CD4-positive, alpha-beta T cell treated with Interleukin-15 for 1 hour (primary cell): ENCODE results near the gene PPP1R7.

Experiments
- DNase-seq: peaks from one replicate; pipeline ENCODE4 v3.0.0-alpha.2; 2020

PPP1R7 gene

DNA sequence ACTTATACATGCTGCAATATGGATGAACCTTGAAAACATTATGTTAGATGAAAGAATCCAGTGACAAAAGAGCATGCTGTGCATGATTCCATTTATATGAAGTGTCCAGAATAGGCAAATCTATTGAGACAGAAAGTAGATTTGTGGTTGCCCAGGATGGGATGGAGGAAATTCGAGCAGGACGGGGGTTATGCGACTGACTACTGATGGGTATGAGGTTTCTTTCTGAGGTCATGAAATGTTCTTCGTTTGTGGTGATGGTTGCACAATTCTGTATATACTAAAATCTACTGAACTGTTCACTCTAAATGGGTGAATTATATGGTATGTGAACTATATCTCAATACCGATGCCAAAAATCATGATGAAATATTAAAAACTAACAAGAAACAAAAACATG, 29.3 kb upstream of the PPP1R7 start:
- no peak for DNase-seq

GRCh38 chr2:241122376-241123002, 27.8 kb upstream of the PPP1R7 start:
- DNase-seq: no peak

GRCh38 chr2:241123816-241124536, 26.3 kb upstream of the PPP1R7 start:
- DNase-seq: peak; percentile 25

- DNase-seq: no peak
Measured at GRCh38 chr2:241125626-241126025, 24.6 kb upstream of the PPP1R7 start.

DNA sequence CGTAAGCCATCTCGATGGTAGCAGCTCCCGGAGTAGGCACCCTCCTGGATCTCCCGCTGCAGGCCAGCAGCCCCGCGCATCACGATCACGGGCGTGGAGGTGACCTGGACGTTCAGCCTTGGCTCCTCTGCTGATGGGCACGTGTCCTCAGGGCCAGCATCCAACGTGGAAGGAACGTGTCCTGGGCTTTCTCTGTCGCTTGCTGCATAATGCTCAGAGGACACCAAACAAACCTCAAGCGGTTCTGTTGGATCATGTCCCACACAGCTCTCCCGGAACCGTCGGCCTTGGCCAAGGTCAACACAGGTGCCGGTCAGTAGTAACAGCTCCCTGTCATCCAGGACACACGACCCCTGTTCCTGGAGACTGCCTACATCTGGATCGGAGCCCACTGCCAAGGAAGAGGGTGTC, 24.1 kb upstream of the PPP1R7 start:
- no peak for DNase-seq

- DNase-seq: no peak
Measured at GRCh38 chr2:241126771-241127202, 23.5 kb upstream of the PPP1R7 start.

- DNase-seq: no peak
Measured at GRCh38 chr2:241128266-241128665, 22.0 kb upstream of the PPP1R7 start.

DNA sequence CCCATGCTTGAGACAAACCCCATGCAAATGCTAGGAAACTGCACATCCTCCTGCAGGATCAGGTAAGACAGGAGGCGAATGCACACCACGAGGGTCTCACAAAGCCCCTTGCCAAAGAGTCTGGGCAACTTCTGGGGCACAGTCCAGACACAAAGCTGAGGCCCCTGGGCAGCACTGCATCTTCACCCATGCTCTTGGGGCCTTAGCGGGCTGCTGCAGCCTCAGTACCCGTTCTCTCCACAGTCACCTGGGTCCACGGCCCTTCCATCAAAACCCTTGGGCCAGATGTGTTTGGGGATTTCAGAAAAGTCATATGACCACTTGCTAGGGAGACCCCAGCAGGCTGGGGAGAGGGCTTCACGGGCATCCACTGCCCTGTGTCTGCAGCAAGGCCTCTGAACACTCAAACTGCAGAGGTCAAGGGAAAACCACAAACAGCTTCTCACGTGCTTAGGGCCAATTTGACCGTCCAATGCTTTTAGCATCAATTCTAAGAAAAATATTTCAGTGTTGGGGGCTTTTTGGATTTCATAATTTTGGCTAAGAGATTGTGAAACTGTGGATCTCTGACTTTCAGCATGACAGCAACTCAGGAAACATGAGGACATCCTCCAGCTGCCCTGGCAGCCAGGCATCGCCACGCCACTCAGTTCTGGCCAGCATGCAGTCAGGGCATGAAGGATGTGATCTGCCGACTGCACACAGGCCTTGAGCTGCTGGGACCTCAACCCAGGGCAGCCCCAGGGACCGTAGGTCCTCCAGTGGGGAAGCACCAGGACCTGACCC, 21.0 kb upstream of the PPP1R7 start:
- DNase-seq: no peak

- DNase-seq: no peak
Measured at GRCh38 chr2:241130316-241130715, 20.0 kb upstream of the PPP1R7 start.

GRCh38 chr2:241131531-241131930, 18.7 kb upstream of the PPP1R7 start:
- DNase-seq: no peak

- no peak for DNase-seq
Measured at GRCh38 chr2:241132538-241133435, 17.5 kb upstream of the PPP1R7 start.

GRCh38 chr2:241133436-241133820, 16.8 kb upstream of the PPP1R7 start:
- no peak for DNase-seq

DNA sequence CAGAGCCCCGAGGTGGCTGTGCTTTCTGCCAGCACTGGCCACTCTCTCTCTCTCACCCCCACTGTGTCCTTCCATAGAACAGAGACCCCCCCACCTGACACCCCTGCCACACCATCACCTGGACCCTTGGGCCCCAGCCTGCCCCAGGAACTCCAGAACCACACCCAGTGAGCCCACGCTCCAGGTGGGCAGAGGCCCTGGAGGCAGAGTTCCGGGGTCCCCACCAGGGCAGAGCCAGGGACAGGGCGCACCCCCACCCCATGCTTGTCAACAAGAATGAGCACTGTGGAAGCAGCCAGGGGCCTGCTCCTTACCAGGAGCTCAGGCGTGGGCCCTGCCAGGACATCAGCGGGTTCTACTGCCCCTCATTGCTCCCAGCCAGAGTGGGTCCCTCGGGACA, 15.6 kb upstream of the PPP1R7 start:
- no peak for DNase-seq

DNA sequence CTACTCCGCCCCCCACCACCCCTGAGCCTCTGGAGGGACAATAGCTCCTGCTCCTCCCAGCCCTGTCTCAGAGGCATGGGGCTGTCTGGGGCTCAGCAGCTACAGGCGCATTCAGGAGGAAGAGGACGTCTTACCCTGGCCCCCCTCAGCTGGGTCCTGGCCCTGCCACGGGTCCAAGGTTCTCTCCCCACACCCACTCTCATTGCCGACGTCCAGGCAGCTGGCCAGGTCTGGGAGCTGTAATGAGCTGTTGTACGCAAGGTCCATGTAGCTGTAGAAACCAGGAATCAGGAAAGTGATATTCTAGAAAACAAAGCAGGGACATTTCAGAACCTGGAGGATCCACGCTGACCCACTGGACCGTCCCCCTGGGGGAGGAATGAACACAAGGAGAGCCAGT, 14.5 kb upstream of the PPP1R7 start:
- DNase-seq: no peak

GRCh38 chr2:241136191-241136590, 14.1 kb upstream of the PPP1R7 start:
- DNase-seq: no peak

DNA sequence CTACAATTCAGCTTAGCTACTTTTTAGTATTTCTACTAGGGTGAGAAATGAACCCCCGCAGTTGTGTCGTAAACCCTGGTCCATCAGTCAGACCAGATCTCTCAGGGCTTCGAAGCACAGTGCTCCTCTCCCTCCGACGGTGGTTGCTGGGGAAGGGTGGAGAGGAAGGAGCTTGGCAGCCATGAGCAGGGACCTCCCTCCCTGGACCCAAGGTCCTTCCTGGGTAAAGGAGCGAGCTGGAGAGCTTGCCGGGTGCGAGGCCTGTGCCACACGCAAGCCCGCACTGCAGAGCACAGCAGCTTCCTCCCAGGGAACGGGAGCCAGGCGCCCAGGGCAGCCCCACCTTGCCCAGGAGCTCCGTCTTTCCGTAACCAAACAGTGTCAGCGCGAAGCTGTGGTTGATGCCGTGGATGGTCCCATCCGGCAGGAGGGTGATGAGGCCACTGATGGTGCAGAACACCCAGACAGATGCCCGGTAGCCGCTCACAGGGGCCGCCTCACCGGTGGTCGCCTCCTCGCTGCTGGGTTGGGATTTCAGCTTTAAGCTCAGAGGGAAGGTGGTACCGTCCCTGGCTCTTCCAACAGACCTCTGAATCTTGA, 13.5 kb upstream of the PPP1R7 start:
- DNase-seq: no peak

DNA sequence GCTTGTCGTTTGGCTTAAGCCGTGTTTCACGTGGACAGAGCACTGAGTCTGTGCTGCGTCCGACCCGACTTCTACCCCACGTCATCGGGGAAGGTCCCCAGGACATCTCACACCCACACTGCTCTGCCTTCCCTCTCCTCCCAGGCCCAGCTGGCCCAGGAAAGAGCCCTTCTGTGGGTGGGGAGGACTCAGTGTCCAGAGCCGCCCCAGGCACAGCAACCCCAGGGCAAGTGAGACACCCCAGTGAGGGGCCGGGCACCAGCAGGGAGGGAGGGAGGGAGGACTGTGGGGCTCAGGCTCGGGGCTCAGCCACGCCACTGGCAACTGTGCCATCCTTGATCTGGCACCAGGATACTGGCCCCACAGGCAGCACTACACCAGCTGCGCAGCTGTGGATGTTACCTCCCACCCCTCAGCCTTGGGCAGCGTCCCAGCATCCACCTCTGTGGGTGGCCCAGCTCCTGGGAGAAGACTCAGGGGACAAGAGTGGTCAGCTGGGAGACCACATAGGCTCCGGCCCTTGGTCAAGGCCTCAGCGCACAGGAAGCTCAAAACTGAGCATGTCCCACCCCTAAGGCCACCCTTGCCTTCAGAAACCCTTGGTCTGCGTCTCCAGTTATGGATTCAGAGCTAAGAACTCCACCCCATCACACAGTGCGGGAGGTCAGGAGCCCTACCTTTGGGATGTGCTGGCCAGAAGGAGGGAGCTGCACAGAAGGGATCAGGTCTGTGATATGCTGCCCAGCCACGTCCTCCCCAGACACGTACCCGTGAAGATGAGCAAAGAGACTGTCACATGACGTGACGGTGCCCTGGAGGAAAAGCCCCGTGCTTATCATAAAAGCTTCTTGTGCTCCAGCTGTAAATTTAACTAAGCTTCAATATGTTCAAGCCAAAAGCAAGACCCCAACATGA, 12.7 kb upstream of the PPP1R7 start:
- no peak for DNase-seq

DNA sequence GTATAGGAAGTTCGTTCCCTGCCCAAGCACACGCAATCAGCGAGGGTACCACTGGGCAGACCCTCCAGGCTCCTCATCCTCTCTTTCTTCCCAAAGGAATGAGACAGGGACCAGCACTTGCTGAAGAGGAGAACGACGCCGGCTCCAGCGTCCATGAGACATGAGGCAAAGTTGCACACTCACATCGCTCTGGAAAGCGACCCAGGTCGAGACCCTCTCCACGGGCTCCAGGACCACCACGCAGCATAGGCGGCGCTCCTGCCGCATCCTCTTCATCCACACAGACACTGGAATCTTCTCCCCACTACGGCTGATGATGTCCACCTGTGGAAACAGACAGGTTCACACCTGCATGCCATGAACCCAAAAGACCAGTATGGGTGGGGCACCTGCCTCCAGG, 11.8 kb upstream of the PPP1R7 start:
- no peak for DNase-seq

GRCh38 chr2:241139531-241140444, 10.5 kb upstream of the PPP1R7 start:
- no peak for DNase-seq

DNA sequence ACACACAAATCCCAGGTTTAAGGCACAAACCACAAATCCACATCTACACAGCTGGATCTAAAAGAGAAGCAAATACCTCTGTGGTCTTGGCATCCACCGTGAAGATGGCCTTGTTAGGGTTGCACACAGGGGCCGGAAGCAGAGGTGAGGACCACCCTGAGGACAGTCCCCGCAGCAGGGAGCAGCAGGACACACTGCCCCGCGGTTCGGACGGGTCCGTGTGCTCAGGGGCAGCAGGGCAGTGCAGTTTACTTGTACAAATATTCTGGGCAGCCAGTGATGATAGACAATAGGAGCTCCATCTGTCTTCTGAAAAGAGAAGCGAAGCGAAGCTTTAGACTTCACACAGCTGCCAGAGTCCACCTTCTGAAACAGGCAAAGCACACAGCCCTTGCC, 9.8 kb upstream of the PPP1R7 start:
- no peak for DNase-seq
